Chondrocyte (in vitro differentiated cells): Measurements from ENCODE around the gene BRWD1. TPM values are rescaled to one million over a fixed set of nuclear protein-coding genes. Genes with fewer than 3 reads are reported as not detected.
A peak's percentile ranks its signal among the peaks of the same experiment; 100 is the strongest.

Source experiments
- DNase-seq: peaks from one replicate; pipeline ENCODE4 v3.0.0; 2021; ENCODE audit warnings: mixed read lengths, low spot score
- H3K27ac Mint-ChIP-seq: one replicate; pipeline ENCODE4 v1.8.0; 2021; ENCODE audit warnings: mild to moderate bottlenecking, moderate library complexity, mixed read lengths; ENCODE audit not compliant: unreplicated experiment
- H3K27me3 Mint-ChIP-seq: 2 replicates; pipeline ENCODE4 v1.8.0; 2021; ENCODE audit warnings: low read depth, mixed read lengths
- H3K36me3 Mint-ChIP-seq: 2 replicates; pipeline ENCODE4 v1.8.0; 2021; ENCODE audit warnings: low read depth, mixed read lengths
- H3K4me1 Mint-ChIP-seq: 2 replicates; pipeline ENCODE4 v1.8.0; 2021; ENCODE audit warnings: low read depth, mild to moderate bottlenecking, mixed read lengths
- H3K4me3 Mint-ChIP-seq: one replicate; pipeline ENCODE4 v1.8.0; 2021; ENCODE audit warnings: mild to moderate bottlenecking, moderate library complexity, mixed read lengths; ENCODE audit not compliant: unreplicated experiment
- H3K9me3 Mint-ChIP-seq: 2 replicates; pipeline ENCODE4 v1.8.0; 2021; ENCODE audit warnings: low read depth, mixed read lengths
- CTCF ChIP-seq: fragments of 200-600 bp; sonication (generic); IDR thresholded peaks from 2 replicates; pipeline ENCODE4 v1.5.0; 2021; ENCODE audit warnings: antibody characterized with exemption, mild to moderate bottlenecking, moderate library complexity
- total RNA-seq: library from RNA; stranded (reverse); gene quantifications from 3 replicates; pipeline ENCODE4 v1.2.1, GENCODE V29; 2021

Gene BRWD1
- total RNA-seq, 1 donor from 2014 or later: 26.5 TPM

GRCh38 chr21:39315603-39316445 is 2.4 kb upstream of the BRWD1 start:
- H3K4me1 Mint-ChIP-seq: peaks cover 19% of the 10 kb centered on the region
- no peak for TF ChIP-seq CTCF
- no peaks in the 10 kb centered on the region for H3K27me3 Mint-ChIP-seq
- no peak overlapping the region for H3K4me3 Mint-ChIP-seq
- DNase-seq: no peak
- H3K36me3 Mint-ChIP-seq: peaks cover 4% of the 10 kb centered on the region
- H3K27ac Mint-ChIP-seq: no peak overlapping the region
- H3K9me3 Mint-ChIP-seq: no peaks in the 10 kb centered on the region

- peaks cover 4% of the 10 kb centered on the region for H3K36me3 Mint-ChIP-seq
- no peak for DNase-seq
- TF ChIP-seq CTCF: peak; percentile 44
- H3K27ac Mint-ChIP-seq: peak overlapping the region; percentile 93
- H3K4me1 Mint-ChIP-seq: peaks cover 25% of the 10 kb centered on the region
- H3K27me3 Mint-ChIP-seq: no peaks in the 10 kb centered on the region
- peak overlapping the region; percentile 93 for H3K4me3 Mint-ChIP-seq
- no peaks in the 10 kb centered on the region for H3K9me3 Mint-ChIP-seq
Observed at GRCh38 chr21:39314143-39315027, 953 bp upstream of the BRWD1 start.

- Mint-ChIP-seq H3K27ac (peak overlapping the region; percentile 67), H3K27me3 (no peaks in the 10 kb centered on the region), H3K36me3 (peaks cover 7% of the 10 kb centered on the region), H3K9me3 (no peaks in the 10 kb centered on the region), H3K4me1 (peaks cover 28% of the 10 kb centered on the region), H3K4me3 (peak overlapping the region; percentile 93)
- no peak for TF ChIP-seq CTCF
- DNase-seq: no peak
Observed at GRCh38 chr21:39313042-39313570, 326 bp downstream of the BRWD1 start.

GRCh38 chr21:39312112-39313041 is 1.1 kb downstream of the BRWD1 start:
- Mint-ChIP-seq H3K4me3 (peak overlapping the region; percentile 93), H3K9me3 (no peaks in the 10 kb centered on the region), H3K27me3 (no peaks in the 10 kb centered on the region), H3K27ac (peak overlapping the region; percentile 67), H3K4me1 (peaks cover 28% of the 10 kb centered on the region), H3K36me3 (peaks cover 7% of the 10 kb centered on the region)
- TF ChIP-seq CTCF: no peak
- DNase-seq: peak; percentile 97
